GM06990 (cell line): ENCODE results near the gene LYPD1.
"Not testable (repeated sequence)": the region's sequence is repeated elsewhere in the genome, so short reads cannot be mapped to it uniquely, and the experiment has no call there.

ENCODE experiments used
- DNase-seq: peaks from one replicate; pipeline ENCODE4 v3.0.0-alpha.2; 2011; ENCODE audit not compliant: insufficient read length; ENCODE audit errors: extremely low read depth
- H3K27me3 ChIP-seq: replicated peaks from 2 replicates; pipeline ENCODE4 v1.6.0; 2011; ENCODE audit warnings: low read length; ENCODE audit not compliant: control insufficient read depth, insufficient read depth
- H3K36me3 ChIP-seq: 2 replicates; pipeline ENCODE4 v1.5.1; 2011; ENCODE audit warnings: low read length; ENCODE audit not compliant: control insufficient read depth, insufficient read depth
- H3K4me3 ChIP-seq: replicated peaks from 2 replicates; pipeline ENCODE4 v1.5.1; 2011; ENCODE audit warnings: low read depth, mild to moderate bottlenecking, control low read depth, low read length
- CTCF ChIP-seq: IDR thresholded peaks from 2 replicates; pipeline ENCODE4 v1.5.1; 2011; ENCODE audit warnings: low read length, control low read depth, mild to moderate bottlenecking, inconsistent platforms; ENCODE audit not compliant: insufficient read depth, poor library complexity, severe bottlenecking

The LYPD1 gene

GRCh38 chr2:132701810-132702209 lies 31.8 kb upstream of the LYPD1 start:
- no peaks in the 10 kb centered on the region for H3K27me3 ChIP-seq
- DNase-seq, result no peak
- no peak overlapping the region for H3K4me3 ChIP-seq
- H3K36me3 ChIP-seq, result no peaks in the 10 kb centered on the region
- no peak for TF ChIP-seq CTCF

- H3K27me3 ChIP-seq, H3K4me3 ChIP-seq, H3K36me3 ChIP-seq, DNase-seq: not testable (repeated sequence)
These were observed 29.8 kb upstream of the LYPD1 start for GRCh38 chr2:132699802-132700201.

- DNase-seq, H3K36me3 ChIP-seq, H3K4me3 ChIP-seq, H3K27me3 ChIP-seq: not testable (repeated sequence)
These were observed 28.3 kb upstream of the LYPD1 start for GRCh38 chr2:132698347-132698746.

DNA sequence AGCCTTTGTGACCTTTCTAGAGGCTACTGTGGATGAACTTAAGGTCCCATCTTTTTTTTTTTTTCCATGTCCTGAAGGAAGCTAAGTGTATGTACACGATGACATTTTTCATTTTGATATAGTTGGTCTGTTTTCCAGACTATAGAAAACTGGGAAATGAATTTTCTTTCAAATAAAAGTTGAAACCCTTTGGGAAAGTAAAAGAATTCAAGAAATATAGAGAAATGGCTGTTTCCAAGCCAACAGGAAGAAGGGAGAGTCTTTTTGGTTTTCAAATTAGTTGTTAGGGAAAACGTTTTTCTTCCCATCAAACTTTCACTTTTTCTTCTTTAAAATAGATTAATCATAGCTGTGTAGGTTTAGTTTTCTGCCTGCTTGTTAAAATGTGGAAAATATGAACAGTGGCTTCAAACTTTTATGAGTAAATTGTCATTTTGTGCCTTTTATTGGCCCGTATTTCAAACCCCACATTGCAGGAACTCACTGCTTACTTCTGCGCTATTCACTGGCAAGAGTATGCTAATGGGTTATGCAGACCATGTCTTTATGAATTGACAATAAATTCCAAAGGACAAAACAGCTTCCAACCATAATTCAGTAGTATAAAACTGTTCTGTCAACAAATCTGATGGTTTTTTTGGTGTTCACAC lies 27.7 kb upstream of the LYPD1 start:
- DNase-seq, result no peak
- H3K36me3 ChIP-seq, result no peaks in the 10 kb centered on the region
- H3K4me3 ChIP-seq, result no peak overlapping the region
- TF ChIP-seq CTCF, result no peak
- H3K27me3 ChIP-seq, result no peaks in the 10 kb centered on the region

GRCh38 chr2:132692816-132693215 lies 22.8 kb upstream of the LYPD1 start:
- Histone ChIP-seq H3K36me3 (no peaks in the 10 kb centered on the region), H3K27me3 (no peaks in the 10 kb centered on the region), H3K4me3 (no peak overlapping the region)
- DNase-seq, result no peak
- no peak for TF ChIP-seq CTCF

GRCh38 chr2:132691556-132691955 lies 21.6 kb upstream of the LYPD1 start:
- no peaks in the 10 kb centered on the region for H3K27me3 ChIP-seq
- TF ChIP-seq CTCF, result no peak
- no peak for DNase-seq
- no peaks in the 10 kb centered on the region for H3K36me3 ChIP-seq
- H3K4me3 ChIP-seq, result no peak overlapping the region
